Renal pelvis (tissue), 4 donors: ENCODE results near the gene LRRC28. TPM values are rescaled to one million over a fixed set of nuclear protein-coding genes. Genes with fewer than 3 reads are reported as not detected.

Experiments used
- DNase-seq: peaks from one replicate; pipeline ENCODE4 v3.0.0-alpha.2; 2013
- polyA plus RNA-seq, 3 donors: library from polyadenylated mRNA; unstranded; fragments of 120-200 nt; gene quantifications; one replicate each; pipeline ENCODE4 v1.2.1, GENCODE V29; 2013; ENCODE audit not compliant: insufficient read length in 3 of 3

Gene LRRC28
- polyA plus RNA-seq, 3 donors = 36.5 to 37.0 (median 36.9) TPM

GRCh38 chr15:99244306-99244705, 7.0 kb upstream of the LRRC28 start:
- DNase-seq = no peak

GRCh38 chr15:99247062-99247461, 4.2 kb upstream of the LRRC28 start:
- no peak for DNase-seq

- no peak for DNase-seq
These were observed 3.1 kb upstream of the LRRC28 start for GRCh38 chr15:99248000-99248715.

GRCh38 chr15:99249270-99249841, 1.9 kb upstream of the LRRC28 start, which contains the start of gene TTC23:
TTC23 (minus strand) TSS chr15:99249581; CDS start chr15:99228712, 20,869 bp downstream.
- peak; percentile 86 for DNase-seq

GRCh38 chr15:99250001-99250400, 1.3 kb upstream of the LRRC28 start:
- DNase-seq = no peak

GRCh38 chr15:99250494-99250856, 806 bp upstream of the LRRC28 start:
- DNase-seq = no peak

GRCh38 chr15:99252326-99252725, 1.0 kb downstream of the LRRC28 start:
- no peak for DNase-seq

- no peak for DNase-seq
These were observed 2.3 kb downstream of the LRRC28 start for GRCh38 chr15:99253381-99254090.

- DNase-seq = no peak
These were observed 5.9 kb downstream of the LRRC28 start for GRCh38 chr15:99257107-99257750.

GRCh38 chr15:99264125-99264524, 12.8 kb downstream of the LRRC28 start:
- DNase-seq = no peak

- DNase-seq = no peak
These were observed 14.3 kb downstream of the LRRC28 start for GRCh38 chr15:99265541-99266070.

GRCh38 chr15:99267957-99268356, 16.7 kb downstream of the LRRC28 start:
- no peak for DNase-seq

- no peak for DNase-seq
These were observed 17.1 kb downstream of the LRRC28 start for GRCh38 chr15:99268431-99268830.

- no peak for DNase-seq
These were observed 22.5 kb downstream of the LRRC28 start for GRCh38 chr15:99273801-99274200.

GRCh38 chr15:99275061-99275460, 23.8 kb downstream of the LRRC28 start:
- DNase-seq = no peak

- no peak for DNase-seq
These were observed 24.3 kb downstream of the LRRC28 start for GRCh38 chr15:99275525-99276128.

GRCh38 chr15:99279290-99279689, 28.0 kb downstream of the LRRC28 start:
- DNase-seq = no peak

GRCh38 chr15:99279827-99280226, 28.5 kb downstream of the LRRC28 start:
- DNase-seq = no peak

- no peak for DNase-seq
These were observed 30.8 kb downstream of the LRRC28 start for GRCh38 chr15:99282121-99282520.

GRCh38 chr15:99282586-99282985, 31.3 kb downstream of the LRRC28 start:
- DNase-seq = no peak

- DNase-seq = no peak
These were observed 32.4 kb downstream of the LRRC28 start for GRCh38 chr15:99283717-99284116.

- DNase-seq = no peak
These were observed 40.4 kb downstream of the LRRC28 start for GRCh38 chr15:99291643-99292042.
